ENCODE results near the gene LIMS2. TPM values are rescaled to one million over a fixed set of nuclear protein-coding genes. Genes with fewer than 3 reads are reported as not detected.

The LIMS2 gene
- total and polyA plus RNA-seq, 7 donors: 9.3 to 31.8 (median 16.4) TPM

DNA sequence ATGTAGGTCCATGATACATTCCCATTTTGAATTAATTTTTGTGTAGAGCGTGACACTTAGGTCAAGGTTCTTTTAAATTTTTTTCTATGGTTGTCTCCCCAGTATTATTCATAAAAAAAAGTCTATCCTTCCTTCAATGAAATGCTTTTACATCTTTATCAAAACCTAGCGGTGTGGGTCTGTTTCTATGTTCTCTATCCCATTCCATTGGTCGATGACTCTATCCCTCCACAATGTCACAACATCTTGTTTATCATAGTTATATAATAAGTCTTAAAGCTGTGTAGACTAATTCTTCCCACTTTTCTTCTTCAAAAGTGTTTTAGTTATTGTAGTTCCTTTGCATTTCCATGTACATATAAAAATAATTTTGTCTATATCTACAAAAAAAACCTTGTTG is 76.6 kb downstream of the LIMS2 start:
- H3K36me3 ChIP-seq (ENCODE audit: insufficient read depth in 1 of 2, low read depth in 1 of 2): no peaks in the 10 kb centered on the region
- no peaks in the 10 kb centered on the region for H3K4me1 ChIP-seq
- TF ChIP-seq, protein P1, sequence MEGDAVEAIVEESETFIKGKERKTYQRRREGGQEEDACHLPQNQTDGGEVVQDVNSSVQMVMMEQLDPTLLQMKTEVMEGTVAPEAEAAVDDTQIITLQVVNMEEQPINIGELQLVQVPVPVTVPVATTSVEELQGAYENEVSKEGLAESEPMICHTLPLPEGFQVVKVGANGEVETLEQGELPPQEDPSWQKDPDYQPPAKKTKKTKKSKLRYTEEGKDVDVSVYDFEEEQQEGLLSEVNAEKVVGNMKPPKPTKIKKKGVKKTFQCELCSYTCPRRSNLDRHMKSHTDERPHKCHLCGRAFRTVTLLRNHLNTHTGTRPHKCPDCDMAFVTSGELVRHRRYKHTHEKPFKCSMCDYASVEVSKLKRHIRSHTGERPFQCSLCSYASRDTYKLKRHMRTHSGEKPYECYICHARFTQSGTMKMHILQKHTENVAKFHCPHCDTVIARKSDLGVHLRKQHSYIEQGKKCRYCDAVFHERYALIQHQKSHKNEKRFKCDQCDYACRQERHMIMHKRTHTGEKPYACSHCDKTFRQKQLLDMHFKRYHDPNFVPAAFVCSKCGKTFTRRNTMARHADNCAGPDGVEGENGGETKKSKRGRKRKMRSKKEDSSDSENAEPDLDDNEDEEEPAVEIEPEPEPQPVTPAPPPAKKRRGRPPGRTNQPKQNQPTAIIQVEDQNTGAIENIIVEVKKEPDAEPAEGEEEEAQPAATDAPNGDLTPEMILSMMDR (IDR thresholded peaks at IDR 0.05): no peak
- intact Hi-C loops (cut with DNase I): loop anchor here in 1 of 2 donors (10.0 kb wide), 1 partner anchor 226 kb away; no protein-coding TSS in a partner anchor
- H3K4me3 ChIP-seq: no peak overlapping the region
- no peaks in the 10 kb centered on the region for H3K9me3 ChIP-seq
- ATAC-seq (no peak), DNase-seq (no peak)
- no peak overlapping the region for H3K27ac ChIP-seq
- 86 to 95% (median 92%) methylated on average over 3 of the region's 3 CpGs for WGBS, 3 donors
- no peaks in the 10 kb centered on the region for H3K27me3 ChIP-seq (ENCODE audit: insufficient read depth in 3 of 3, low read length in 2 of 3)

DNA sequence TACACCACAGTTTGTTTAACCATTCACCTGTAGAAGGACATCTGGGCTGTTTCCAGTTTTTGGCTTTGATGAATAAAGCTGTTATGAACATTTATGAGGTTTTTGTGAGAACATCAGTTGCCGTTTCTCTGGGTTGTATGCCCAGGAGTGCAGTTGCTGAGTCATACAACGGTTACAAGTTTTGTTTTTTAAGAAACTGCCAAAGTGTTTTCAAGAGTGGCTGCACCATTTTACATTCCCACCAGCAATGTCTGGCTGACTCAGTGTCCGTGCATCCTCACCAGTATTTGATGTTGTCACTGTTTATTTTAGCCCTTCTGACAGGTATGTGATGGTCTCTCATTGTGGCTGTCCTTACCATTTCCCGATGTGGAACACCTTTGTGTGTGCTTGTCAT is 77.3 kb downstream of the LIMS2 start:
- no peaks in the 10 kb centered on the region for H3K4me1 ChIP-seq
- TF ChIP-seq, protein P1 (IDR thresholded peaks at IDR 0.05): no peak
- H3K27ac ChIP-seq: no peak overlapping the region
- H3K36me3 ChIP-seq (ENCODE audit: insufficient read depth in 1 of 2, low read depth in 1 of 2): no peaks in the 10 kb centered on the region
- H3K4me3 ChIP-seq: no peak overlapping the region
- 68 to 83% (median 81%) methylated on average over 4 of the region's 4 CpGs for whole genome bisulfite sequencing, 3 donors
- no peaks in the 10 kb centered on the region for H3K9me3 ChIP-seq
- intact Hi-C loops (cut with DNase I): loop anchor here in 1 of 2 donors (10.0 kb wide), 1 partner anchor 227 kb away; no protein-coding TSS in a partner anchor
- ATAC-seq (no peak), DNase-seq (no peak)
- no peaks in the 10 kb centered on the region for H3K27me3 ChIP-seq (ENCODE audit: insufficient read depth in 3 of 3, low read length in 2 of 3)

DNA sequence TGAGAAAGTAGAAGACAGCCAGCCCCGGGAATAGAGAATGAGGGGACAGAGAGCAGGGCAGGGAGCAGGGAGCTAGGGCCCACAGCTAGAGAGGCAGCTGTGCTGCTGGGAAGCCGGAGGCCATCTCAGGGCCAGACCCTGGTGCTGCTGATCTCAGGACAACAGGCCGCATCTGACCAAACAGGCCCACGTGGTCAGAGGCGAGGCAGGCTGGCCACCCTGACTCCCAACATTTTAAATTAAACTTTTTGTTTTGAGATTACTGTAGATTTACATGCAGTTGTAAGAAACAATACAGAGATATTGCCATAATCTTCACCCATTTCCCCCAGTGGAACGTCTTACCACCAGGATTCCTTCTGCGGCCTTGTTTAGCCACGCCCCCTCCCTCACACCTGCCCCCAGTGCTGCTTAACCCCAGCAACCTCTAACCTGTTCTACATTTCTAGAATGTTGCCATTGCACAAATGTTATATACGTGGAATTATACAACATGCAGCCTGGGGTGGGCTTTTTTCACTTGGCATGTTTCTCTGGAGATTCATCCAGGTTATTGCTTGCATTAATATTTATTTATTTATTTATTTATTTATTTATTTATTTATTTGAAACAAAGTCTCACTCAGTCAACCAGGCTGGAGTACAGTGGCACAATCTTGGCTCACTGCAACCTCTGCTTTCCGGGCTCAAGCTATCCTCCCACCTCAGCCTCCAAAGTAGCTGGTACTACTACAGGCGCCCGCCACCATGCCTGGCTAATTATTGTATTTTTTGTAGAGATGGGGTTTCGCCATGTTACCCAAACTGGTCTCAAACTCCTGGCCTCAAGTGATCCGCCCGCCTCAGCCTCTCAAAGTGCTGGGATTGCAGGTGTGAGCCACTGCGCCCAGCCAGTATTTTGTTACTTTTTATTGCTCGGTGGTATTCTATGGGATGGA is 78.0 kb downstream of the LIMS2 start:
- H3K27ac ChIP-seq: no peak overlapping the region
- no peaks in the 10 kb centered on the region for H3K9me3 ChIP-seq
- intact Hi-C loops (cut with DNase I): loop anchor here in 1 of 2 donors (10.0 kb wide), 1 partner anchor 227 kb away; no protein-coding TSS in a partner anchor
- TF ChIP-seq, protein P1 (IDR thresholded peaks at IDR 0.05): no peak
- 88 to 92% (median 89%) methylated on average over 17 of the region's 17 CpGs for WGBS, 3 donors
- H3K4me3 ChIP-seq: no peak overlapping the region
- no peak for DNase-seq
- no peaks in the 10 kb centered on the region for H3K27me3 ChIP-seq (ENCODE audit: insufficient read depth in 3 of 3, low read length in 2 of 3)
- no peaks in the 10 kb centered on the region for H3K36me3 ChIP-seq (ENCODE audit: insufficient read depth in 1 of 2, low read depth in 1 of 2)
- ATAC-seq: no peak
- H3K4me1 ChIP-seq: no peaks in the 10 kb centered on the region

DNA sequence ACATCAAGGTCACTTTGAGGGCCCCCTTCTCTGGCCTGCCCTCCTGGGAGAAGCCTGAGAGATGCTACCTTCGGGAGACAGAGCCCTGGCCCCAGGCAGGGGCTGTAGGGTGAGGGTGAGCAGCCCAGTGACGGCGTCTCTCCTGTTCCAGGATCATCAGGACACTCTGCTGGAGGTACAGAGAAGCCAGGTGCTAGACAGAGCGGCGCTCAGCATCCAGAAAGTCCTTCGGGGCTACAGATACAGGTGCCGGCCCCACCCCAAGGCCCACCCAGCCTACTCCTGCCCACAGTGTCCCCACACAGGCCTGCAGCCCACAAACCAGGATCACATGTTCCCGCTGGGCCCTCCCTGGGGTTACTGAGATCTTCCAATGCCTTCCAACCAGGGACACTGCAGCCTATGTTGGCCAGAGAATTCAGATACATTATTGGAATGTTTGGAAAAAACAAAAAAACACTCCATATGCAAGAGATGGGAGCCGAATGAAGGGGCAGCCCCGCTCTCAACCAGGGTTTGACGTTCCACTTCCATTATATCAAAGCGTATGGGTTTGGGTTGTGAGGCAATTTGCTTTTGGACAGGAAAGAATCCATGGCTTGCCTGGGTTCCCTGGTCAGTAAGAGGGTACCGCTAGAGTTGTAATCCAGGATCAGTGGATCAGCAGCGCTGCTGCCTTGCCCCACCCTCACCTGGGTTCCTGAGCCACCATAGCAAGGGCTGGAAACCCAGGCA is 78.9 kb downstream of the LIMS2 start:
- H3K9me3 ChIP-seq: no peaks in the 10 kb centered on the region
- WGBS, 3 donors: 91 to 95% (median 94%) methylated on average over 14 of the region's 14 CpGs
- no peak for ATAC-seq
- no peaks in the 10 kb centered on the region for H3K4me1 ChIP-seq
- intact Hi-C loops (cut with DNase I): loop anchor here in 1 of 2 donors (10.0 kb wide), 1 partner anchor 228 kb away; no protein-coding TSS in a partner anchor
- H3K27ac ChIP-seq: no peak overlapping the region
- no peaks in the 10 kb centered on the region for H3K36me3 ChIP-seq (ENCODE audit: insufficient read depth in 1 of 2, low read depth in 1 of 2)
- TF ChIP-seq, protein P1 (IDR thresholded peaks at IDR 0.05): no peak
- no peak overlapping the region for H3K4me3 ChIP-seq
- no peak for DNase-seq
- no peaks in the 10 kb centered on the region for H3K27me3 ChIP-seq (ENCODE audit: insufficient read depth in 3 of 3, low read length in 2 of 3)
